ENCODE measurements around the gene GPC6.
"Not testable (repeated sequence)": the region's sequence is repeated elsewhere in the genome, so short reads cannot be mapped to it uniquely, and the experiment has no call there.

The GPC6 gene

GRCh38 chr13:94286581-94286980, 1060.0 kb downstream of the GPC6 start:
- DNase-seq (ENCODE audit: extremely low read depth, low read depth): no peak
- TF ChIP-seq, protein P1, sequence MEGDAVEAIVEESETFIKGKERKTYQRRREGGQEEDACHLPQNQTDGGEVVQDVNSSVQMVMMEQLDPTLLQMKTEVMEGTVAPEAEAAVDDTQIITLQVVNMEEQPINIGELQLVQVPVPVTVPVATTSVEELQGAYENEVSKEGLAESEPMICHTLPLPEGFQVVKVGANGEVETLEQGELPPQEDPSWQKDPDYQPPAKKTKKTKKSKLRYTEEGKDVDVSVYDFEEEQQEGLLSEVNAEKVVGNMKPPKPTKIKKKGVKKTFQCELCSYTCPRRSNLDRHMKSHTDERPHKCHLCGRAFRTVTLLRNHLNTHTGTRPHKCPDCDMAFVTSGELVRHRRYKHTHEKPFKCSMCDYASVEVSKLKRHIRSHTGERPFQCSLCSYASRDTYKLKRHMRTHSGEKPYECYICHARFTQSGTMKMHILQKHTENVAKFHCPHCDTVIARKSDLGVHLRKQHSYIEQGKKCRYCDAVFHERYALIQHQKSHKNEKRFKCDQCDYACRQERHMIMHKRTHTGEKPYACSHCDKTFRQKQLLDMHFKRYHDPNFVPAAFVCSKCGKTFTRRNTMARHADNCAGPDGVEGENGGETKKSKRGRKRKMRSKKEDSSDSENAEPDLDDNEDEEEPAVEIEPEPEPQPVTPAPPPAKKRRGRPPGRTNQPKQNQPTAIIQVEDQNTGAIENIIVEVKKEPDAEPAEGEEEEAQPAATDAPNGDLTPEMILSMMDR (IDR thresholded peaks at IDR 0.05; ENCODE audit: low read depth, low read length, missing control alignments): no peak
- no peak overlapping the region for H3K4me3 ChIP-seq (replicated peaks; ENCODE audit: low read depth, low read length)

GRCh38 chr13:94291631-94292322, 1065.2 kb downstream of the GPC6 start:
- no peak overlapping the region for H3K4me3 ChIP-seq (replicated peaks; ENCODE audit: low read depth, low read length)
- TF ChIP-seq, protein P1 (IDR thresholded peaks at IDR 0.05; ENCODE audit: low read depth, low read length, missing control alignments): no peak
- DNase-seq (ENCODE audit: extremely low read depth, low read depth): no peak

DNA sequence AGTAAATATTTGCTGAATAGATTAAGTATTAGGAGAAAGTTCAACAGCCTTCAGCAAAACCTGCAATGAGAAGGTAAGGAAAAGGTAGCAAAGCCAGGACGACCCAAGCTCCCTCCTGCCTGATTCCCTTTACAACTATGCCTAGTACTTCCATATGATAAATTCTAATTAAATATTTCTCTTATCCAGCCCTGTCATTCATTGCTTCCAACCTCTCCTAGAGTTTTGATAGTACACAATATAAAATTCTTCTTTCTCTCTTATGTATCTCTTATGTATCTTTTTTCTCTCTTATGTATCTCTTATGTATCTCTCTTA, 1065.7 kb downstream of the GPC6 start:
- TF ChIP-seq, protein P1 (IDR thresholded peaks at IDR 0.05; ENCODE audit: low read depth, low read length, missing control alignments): no peak
- H3K4me3 ChIP-seq (replicated peaks; ENCODE audit: low read depth, low read length): no peak overlapping the region
- no peak for DNase-seq (ENCODE audit: extremely low read depth, low read depth)

DNA sequence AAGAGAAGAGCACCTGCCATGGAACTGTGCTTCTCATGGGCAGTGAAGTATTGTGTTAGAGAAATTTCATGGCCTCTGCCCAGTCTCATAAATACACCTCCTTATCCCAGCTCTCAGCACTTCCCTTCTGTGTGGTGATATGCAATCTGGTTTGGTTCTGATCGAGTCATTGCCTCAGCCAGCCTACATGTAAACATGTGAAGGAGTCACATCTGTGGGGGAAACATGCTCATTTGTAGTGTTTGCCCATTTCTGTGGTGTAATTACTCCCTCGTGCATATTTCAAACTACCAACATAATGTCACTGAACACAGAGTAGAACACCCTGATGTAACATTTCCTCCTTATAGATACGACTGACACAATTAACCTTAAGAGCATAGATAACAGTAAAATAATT, 1069.9 kb downstream of the GPC6 start:
- no peak for DNase-seq (ENCODE audit: extremely low read depth, low read depth)
- no peak overlapping the region for H3K4me3 ChIP-seq (replicated peaks; ENCODE audit: low read depth, low read length)
- TF ChIP-seq, protein P1 (IDR thresholded peaks at IDR 0.05; ENCODE audit: low read depth, low read length, missing control alignments): no peak

- no peak overlapping the region for H3K4me3 ChIP-seq (replicated peaks; ENCODE audit: low read depth, low read length)
- TF ChIP-seq, protein P1 (IDR thresholded peaks at IDR 0.05; ENCODE audit: low read depth, low read length, missing control alignments): no peak
- DNase-seq (ENCODE audit: extremely low read depth, low read depth): no peak
Measured at GRCh38 chr13:94298346-94298745, 1071.7 kb downstream of the GPC6 start.

DNA sequence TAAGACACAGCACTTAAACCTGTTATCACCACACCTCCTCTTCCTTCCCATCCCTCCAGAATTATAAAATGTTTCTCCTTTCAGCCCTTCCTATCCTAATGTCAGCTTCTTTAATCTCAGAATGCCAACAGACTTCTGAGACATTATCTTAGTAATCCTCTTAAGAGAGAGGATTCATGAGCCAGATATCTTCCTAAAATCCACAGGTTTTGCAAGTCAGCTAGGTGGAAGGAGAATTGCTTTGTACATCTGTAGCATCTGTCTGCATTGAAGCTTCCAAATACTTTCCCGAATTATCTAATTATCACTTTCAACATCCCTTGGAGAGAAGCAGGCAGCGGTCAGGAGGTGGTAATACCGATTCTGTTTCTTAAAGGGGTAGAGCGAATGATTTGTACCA, 1073.8 kb downstream of the GPC6 start:
- no peak for DNase-seq (ENCODE audit: extremely low read depth, low read depth)
- H3K4me3 ChIP-seq (replicated peaks; ENCODE audit: low read depth, low read length): no peak overlapping the region
- TF ChIP-seq, protein P1 (IDR thresholded peaks at IDR 0.05; ENCODE audit: low read depth, low read length, missing control alignments): no peak

DNA sequence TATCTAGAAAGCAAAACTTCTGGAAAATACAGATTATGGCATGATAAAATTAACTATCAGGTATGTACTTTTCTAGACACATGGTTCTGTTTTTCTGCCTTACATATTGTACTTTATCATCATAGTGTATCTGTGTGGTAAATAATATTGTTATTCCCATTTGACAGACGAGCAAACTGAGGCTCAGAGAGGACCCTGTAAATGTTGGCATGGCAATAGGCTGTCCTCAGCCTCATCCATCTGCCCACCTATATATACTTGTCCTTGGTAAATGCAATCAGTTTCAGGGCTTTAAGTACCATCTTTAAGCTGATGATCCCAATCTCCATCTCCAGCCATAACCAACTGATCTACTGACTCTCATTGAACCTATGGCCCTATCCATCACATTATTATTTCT, 1074.9 kb downstream of the GPC6 start:
- no peak overlapping the region for H3K4me3 ChIP-seq (replicated peaks; ENCODE audit: low read depth, low read length)
- DNase-seq (ENCODE audit: extremely low read depth, low read depth): no peak
- TF ChIP-seq, protein P1 (IDR thresholded peaks at IDR 0.05; ENCODE audit: low read depth, low read length, missing control alignments): no peak

DNA sequence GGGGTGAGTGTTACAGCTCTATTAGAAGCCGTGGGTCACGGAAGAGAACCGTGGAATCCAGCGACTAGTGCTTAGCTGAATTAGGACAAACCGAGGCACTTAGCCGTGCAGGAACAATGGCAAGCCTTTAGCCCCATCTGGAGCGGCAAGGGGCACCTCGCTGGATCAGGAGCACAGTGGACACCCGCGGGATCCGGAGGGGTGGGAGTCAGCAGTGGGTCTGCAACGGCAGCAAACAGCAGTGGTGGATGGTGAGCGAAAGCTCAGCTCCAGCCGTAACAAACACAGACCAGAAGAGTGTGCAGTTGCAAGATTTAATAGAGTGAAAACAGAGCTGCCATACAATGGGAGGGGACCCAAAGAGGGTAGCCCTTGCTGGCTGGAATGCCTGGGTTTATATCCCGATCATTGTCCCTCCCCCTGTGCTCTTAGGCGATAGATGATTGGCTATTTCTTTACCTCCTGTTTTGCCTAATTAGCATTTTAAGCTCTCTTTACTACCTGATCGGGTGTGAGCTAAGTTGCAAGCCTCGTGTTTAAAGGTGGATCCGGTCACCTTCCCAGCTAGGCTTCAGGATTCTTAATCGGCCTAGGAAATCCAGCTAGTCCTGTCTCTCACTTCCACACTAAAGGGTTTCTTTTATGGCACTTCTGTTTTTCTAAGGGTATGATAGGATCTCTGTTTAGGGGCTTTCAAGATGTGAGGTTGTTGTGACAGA, 1076.4 kb downstream of the GPC6 start:
- not testable (repeated sequence) for DNase-seq (ENCODE audit: extremely low read depth, low read depth)

More for the DNA sequence above, 1076.4 kb downstream of the GPC6 start:
- not testable (repeated sequence) for H3K4me3 ChIP-seq (replicated peaks; ENCODE audit: low read depth, low read length)
